Neural progenitor cell (in vitro differentiated cells): ENCODE measurements around the gene JAK2. TPM values are rescaled to one million over a fixed set of nuclear protein-coding genes. Genes with fewer than 3 reads are reported as not detected.
"Not testable (repeated sequence)": the region's sequence is repeated elsewhere in the genome, so short reads cannot be mapped to it uniquely, and the experiment has no call there.

ENCODE experiments used
- DNase-seq: peaks from one replicate; pipeline ENCODE4 v3.0.0-alpha.2; 2016; ENCODE audit warnings: low spot score
- H2AFZ ChIP-seq: fragments of 200-600 bp; sonication (generic); replicated peaks from 2 replicates; pipeline ENCODE4 v1.6.1; 2016; ENCODE audit warnings: antibody characterized with exemption
- H3F3A ChIP-seq: fragments of 200-600 bp; sonication (generic); 2 replicates; pipeline ENCODE4 v1.6.1; 2016; ENCODE audit warnings: antibody characterized with exemption, low read depth
- H3K27ac ChIP-seq: fragments of 200-600 bp; sonication (generic); 2 replicates; pipeline ENCODE4 v1.5.1; 2016; ENCODE audit warnings: mild to moderate bottlenecking
- H3K27me3 ChIP-seq: fragments of 200-600 bp; sonication (generic); 2 replicates; pipeline ENCODE4 v1.6.1; 2016; ENCODE audit warnings: mild to moderate bottlenecking, moderate library complexity
- H3K36me3 ChIP-seq: fragments of 200-600 bp; sonication (generic); 2 replicates; pipeline ENCODE4 v1.5.1; 2016
- H3K4me1 ChIP-seq: fragments of 200-600 bp; sonication (generic); 2 replicates; pipeline ENCODE4 v1.6.1; 2016; ENCODE audit warnings: mixed run types
- H3K4me2 ChIP-seq: fragments of 200-600 bp; sonication (generic); 2 replicates; pipeline ENCODE4 v1.6.1; 2016
- H3K4me3 ChIP-seq: fragments of 200-600 bp; sonication (generic); 2 replicates; pipeline ENCODE4 v1.5.1; 2016
- H3K79me2 ChIP-seq: fragments of 200-600 bp; sonication (generic); 2 replicates; pipeline ENCODE4 v1.6.1; 2016; ENCODE audit warnings: low read depth
- H3K9ac ChIP-seq: fragments of 200-600 bp; sonication (generic); 2 replicates; pipeline ENCODE4 v1.6.1; 2016
- H3K9me3 ChIP-seq: fragments of 200-600 bp; sonication (generic); 2 replicates; pipeline ENCODE4 v1.5.1; 2016; ENCODE audit warnings: low read depth
- H4K20me1 ChIP-seq: fragments of 200-600 bp; sonication (generic); 2 replicates; pipeline ENCODE4 v1.6.1; 2016; ENCODE audit warnings: low read depth
- H3K27ac Mint-ChIP-seq: 3 replicates; pipeline ENCODE4 v1.8.0; 2021; ENCODE audit warnings: mixed read lengths
- H3K27me3 Mint-ChIP-seq: 2 replicates; pipeline ENCODE4 v1.8.0; 2022; ENCODE audit warnings: low read depth, mild to moderate bottlenecking, inconsistent platforms, moderate library complexity, mixed read lengths; ENCODE audit not compliant: insufficient read depth
- H3K36me3 Mint-ChIP-seq: 3 replicates; pipeline ENCODE4 v1.8.0; 2021; ENCODE audit warnings: mixed read lengths
- H3K4me1 Mint-ChIP-seq: 3 replicates; pipeline ENCODE4 v1.8.0; 2021; ENCODE audit warnings: mixed read lengths
- H3K4me3 Mint-ChIP-seq: 3 replicates; pipeline ENCODE4 v1.8.0; 2021; ENCODE audit warnings: mild to moderate bottlenecking, moderate library complexity, mixed read lengths
- H3K9me3 Mint-ChIP-seq: 3 replicates; pipeline ENCODE4 v1.8.0; 2020; ENCODE audit warnings: mixed read lengths
- CTCF ChIP-seq: fragments of 200-600 bp; sonication (generic); IDR thresholded peaks from 2 replicates; pipeline ENCODE4 v1.5.1; 2017; ENCODE audit warnings: antibody characterized with exemption, mild to moderate bottlenecking
- EZH2 ChIP-seq: fragments of 200-600 bp; sonication (generic); IDR thresholded peaks from 2 replicates; pipeline ENCODE4 v1.6.1; 2017; ENCODE audit warnings: antibody characterized with exemption, mild to moderate bottlenecking, moderate library complexity
- EZH2phosphoT487 ChIP-seq: fragments of 200-600 bp; sonication (generic); IDR thresholded peaks from 2 replicates; pipeline ENCODE4 v1.6.1; 2017; ENCODE audit warnings: antibody characterized with exemption
- total RNA-seq: library from RNA; depleted of rRNA; stranded (reverse); fragments of >200 nt; gene quantifications from 2 replicates; pipeline ENCODE4 v1.2.3, GENCODE V29; 2015; ENCODE audit warnings: low replicate concordance

JAK2 gene
- total RNA-seq, 1 donor from 2014 or later = 3.9 TPM

GRCh38 chr9:5095795-5096194 lies 110.7 kb downstream of the JAK2 start:
- Histone ChIP-seq H3K4me1 (no peaks in the 10 kb centered on the region), H4K20me1 (no peaks in the 10 kb centered on the region), H3K4me2 (no peak overlapping the region), H3K27ac (no peak overlapping the region), H2AFZ (no peak overlapping the region), H3K79me2 (no peaks in the 10 kb centered on the region), H3K9ac (no peak overlapping the region), H3K36me3 (no peaks in the 10 kb centered on the region), H3F3A (no peaks in the 10 kb centered on the region), H3K27me3 (no peaks in the 10 kb centered on the region), H3K9me3 (no peaks in the 10 kb centered on the region), H3K4me3 (no peak overlapping the region)
- no peaks in the 10 kb centered on the region for H3K4me1 Mint-ChIP-seq
- no peak overlapping the region for H3K4me3 Mint-ChIP-seq
- H3K27ac Mint-ChIP-seq = no peak overlapping the region
- no peak for TF ChIP-seq CTCF
- no peak for TF ChIP-seq EZH2
- TF ChIP-seq EZH2phosphoT487 = no peak
- no peaks in the 10 kb centered on the region for H3K9me3 Mint-ChIP-seq
- no peaks in the 10 kb centered on the region for H3K36me3 Mint-ChIP-seq
- DNase-seq = no peak
- H3K27me3 Mint-ChIP-seq = peaks cover 2% of the 10 kb centered on the region

- H3K9me3 ChIP-seq = no peaks in the 10 kb centered on the region
- no peak overlapping the region for H3K27ac Mint-ChIP-seq
Observed at GRCh38 chr9:5099466-5099865, 114.4 kb downstream of the JAK2 start.

GRCh38 chr9:5101127-5101526 lies 116.1 kb downstream of the JAK2 start:
- H3K9me3 ChIP-seq, H3K27me3 Mint-ChIP-seq, H2AFZ ChIP-seq, H3F3A ChIP-seq, H3K4me1 ChIP-seq, H3K27ac Mint-ChIP-seq, H3K27ac ChIP-seq, H3K36me3 ChIP-seq, H3K4me3 Mint-ChIP-seq, H3K4me1 Mint-ChIP-seq, H3K36me3 Mint-ChIP-seq, H3K27me3 ChIP-seq, H3K4me2 ChIP-seq, H4K20me1 ChIP-seq, H3K9me3 Mint-ChIP-seq, DNase-seq, H3K9ac ChIP-seq, H3K79me2 ChIP-seq, H3K4me3 ChIP-seq: not testable (repeated sequence)

More at GRCh38 chr9:5099466-5099865, 114.4 kb downstream of the JAK2 start:
- H4K20me1 ChIP-seq = no peaks in the 10 kb centered on the region
- no peak for TF ChIP-seq EZH2phosphoT487
- TF ChIP-seq EZH2 = no peak
- no peak for TF ChIP-seq CTCF
- H3K27me3 ChIP-seq = no peaks in the 10 kb centered on the region
- Mint-ChIP-seq H3K27me3 (peaks cover 2% of the 10 kb centered on the region), H3K4me1 (no peaks in the 10 kb centered on the region), H3K4me3 (no peak overlapping the region), H3K9me3 (no peaks in the 10 kb centered on the region), H3K36me3 (no peaks in the 10 kb centered on the region)
- H3K36me3 ChIP-seq = no peaks in the 10 kb centered on the region
- no peak overlapping the region for H3K4me2 ChIP-seq
- H3K79me2 ChIP-seq = no peaks in the 10 kb centered on the region
- no peak overlapping the region for H3K4me3 ChIP-seq
- no peak overlapping the region for H3K9ac ChIP-seq
- H3K27ac ChIP-seq = no peak overlapping the region
- H3K4me1 ChIP-seq = no peaks in the 10 kb centered on the region
- no peak overlapping the region for H2AFZ ChIP-seq
- H3F3A ChIP-seq = no peaks in the 10 kb centered on the region
- no peak for DNase-seq

GRCh38 chr9:5106517-5106916 lies 121.4 kb downstream of the JAK2 start:
- not testable (repeated sequence) for H3K36me3 ChIP-seq, H3K9ac ChIP-seq, H2AFZ ChIP-seq, H3K36me3 Mint-ChIP-seq, H3K27me3 ChIP-seq, H3K79me2 ChIP-seq, H3F3A ChIP-seq, H3K4me2 ChIP-seq, H4K20me1 ChIP-seq, H3K4me1 Mint-ChIP-seq, H3K9me3 Mint-ChIP-seq, DNase-seq, H3K27me3 Mint-ChIP-seq, H3K9me3 ChIP-seq, H3K4me3 ChIP-seq, H3K4me3 Mint-ChIP-seq, H3K27ac Mint-ChIP-seq, H3K27ac ChIP-seq, H3K4me1 ChIP-seq
